Gastrocnemius medialis (tissue), 4 donors: ENCODE data around the gene RFTN1.

ENCODE experiments used
- POLR2A ChIP-seq, 2 donors: fragments of 450-650 bp; IDR thresholded peaks; one replicate each; pipeline ENCODE4 v1.6.1; 2017; ENCODE audit warnings: antibody characterized with exemption in 2 of 2, mild to moderate bottlenecking in 2 of 2, moderate library complexity in 2 of 2
- TF ChIP-seq, protein P1 (sequence below), 5 experiments: fragments of 450-650 bp in 3 of 5; fragments of 200-600 bp in 2 of 5; sonication (generic) in 2 of 5; IDR thresholded peaks in 4 of 5; conservative IDR thresholded peaks in 1 of 5; 1 replicate in 4 of 5; 2 replicates in 1 of 5; pipeline ENCODE4 v1.5.1; 2016 to 2019; ENCODE audit warnings: antibody characterized with exemption in 5 of 5, mild to moderate bottlenecking in 3 of 5, moderate library complexity in 3 of 5

DNA sequence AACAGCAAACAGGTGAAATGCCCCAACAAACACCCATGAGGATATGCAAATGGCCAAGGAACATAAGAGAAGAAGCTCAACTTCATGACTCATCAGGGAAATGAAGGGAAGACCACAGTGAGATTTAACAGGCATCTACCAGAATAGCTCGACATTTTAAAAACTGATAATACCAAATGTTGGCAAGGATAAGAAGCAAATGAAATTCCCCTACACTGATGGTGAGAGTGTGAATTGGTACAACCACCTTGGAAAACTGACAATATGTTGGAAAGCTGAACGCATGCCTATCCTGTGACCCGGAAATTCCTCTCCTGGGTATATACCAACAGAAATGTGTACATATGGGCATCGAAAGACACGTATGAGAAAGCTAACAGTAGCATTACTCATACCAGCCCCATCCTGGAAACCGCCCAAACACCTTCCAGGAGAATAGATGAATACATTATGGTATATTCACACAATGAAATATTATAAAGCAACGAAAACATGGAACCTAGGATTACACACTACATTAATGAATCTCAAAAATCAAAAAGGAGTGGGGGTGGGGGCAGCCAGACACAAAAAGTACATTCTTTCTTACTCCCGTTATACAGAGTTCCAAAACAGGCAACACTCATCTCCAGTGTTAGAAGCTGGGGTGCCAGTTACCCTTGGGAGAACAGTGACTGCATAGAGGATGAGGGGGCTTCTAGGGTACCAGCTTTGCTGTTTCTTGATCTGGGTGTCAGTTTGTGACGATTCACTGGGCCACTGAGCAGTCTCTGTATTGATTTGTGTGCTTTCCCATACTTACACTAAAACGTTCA, 16.9 kb downstream of the RFTN1 start:
- TF ChIP-seq, protein P1, sequence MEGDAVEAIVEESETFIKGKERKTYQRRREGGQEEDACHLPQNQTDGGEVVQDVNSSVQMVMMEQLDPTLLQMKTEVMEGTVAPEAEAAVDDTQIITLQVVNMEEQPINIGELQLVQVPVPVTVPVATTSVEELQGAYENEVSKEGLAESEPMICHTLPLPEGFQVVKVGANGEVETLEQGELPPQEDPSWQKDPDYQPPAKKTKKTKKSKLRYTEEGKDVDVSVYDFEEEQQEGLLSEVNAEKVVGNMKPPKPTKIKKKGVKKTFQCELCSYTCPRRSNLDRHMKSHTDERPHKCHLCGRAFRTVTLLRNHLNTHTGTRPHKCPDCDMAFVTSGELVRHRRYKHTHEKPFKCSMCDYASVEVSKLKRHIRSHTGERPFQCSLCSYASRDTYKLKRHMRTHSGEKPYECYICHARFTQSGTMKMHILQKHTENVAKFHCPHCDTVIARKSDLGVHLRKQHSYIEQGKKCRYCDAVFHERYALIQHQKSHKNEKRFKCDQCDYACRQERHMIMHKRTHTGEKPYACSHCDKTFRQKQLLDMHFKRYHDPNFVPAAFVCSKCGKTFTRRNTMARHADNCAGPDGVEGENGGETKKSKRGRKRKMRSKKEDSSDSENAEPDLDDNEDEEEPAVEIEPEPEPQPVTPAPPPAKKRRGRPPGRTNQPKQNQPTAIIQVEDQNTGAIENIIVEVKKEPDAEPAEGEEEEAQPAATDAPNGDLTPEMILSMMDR (IDR thresholded peaks at IDR 0.05 in 4 of 5, conservative IDR thresholded peaks at IDR 0.05 in 1 of 5) = no peak
- TF ChIP-seq POLR2A (IDR thresholded peaks at IDR 0.05) = no peak
